Fibroblast of mammary gland (primary cell): ENCODE measurements around the gene RALBP1.
A peak's percentile ranks its signal among the peaks of the same experiment; 100 is the strongest.
"Not testable (repeated sequence)": the region's sequence is repeated elsewhere in the genome, so short reads cannot be mapped to it uniquely, and the experiment has no call there.

Experiments used
- DNase-seq: peaks from one replicate; pipeline ENCODE4 v3.0.0-alpha.2; 2010; ENCODE audit warnings: low read depth
- H3K4me3 ChIP-seq: 2 replicates; pipeline ENCODE4 v1.5.1; 2011; ENCODE audit warnings: low read depth, mild to moderate bottlenecking, low read length, moderate library complexity; ENCODE audit not compliant: control insufficient read depth
- CTCF ChIP-seq: conservative IDR thresholded peaks from 2 replicates; pipeline ENCODE4 v1.5.1; 2011; ENCODE audit warnings: low read depth, low read length, inconsistent platforms; ENCODE audit not compliant: control insufficient read depth, insufficient read depth

RALBP1 gene

GRCh38 chr18:9475643-9476591 lies 604 bp downstream of the RALBP1 start:
- H3K4me3 ChIP-seq = peak overlapping the region; percentile 88
- peak; percentile 36 for DNase-seq
- TF ChIP-seq CTCF = no peak

- not testable (repeated sequence) for DNase-seq, H3K4me3 ChIP-seq
These were observed 1.6 kb downstream of the RALBP1 start for GRCh38 chr18:9476949-9477348.

- no peak overlapping the region for H3K4me3 ChIP-seq
- no peak for DNase-seq
- no peak for TF ChIP-seq CTCF
These were observed 2.2 kb downstream of the RALBP1 start for GRCh38 chr18:9477509-9477908.

- no peak for DNase-seq
- no peak overlapping the region for H3K4me3 ChIP-seq
- no peak for TF ChIP-seq CTCF
These were observed 3.2 kb downstream of the RALBP1 start for GRCh38 chr18:9478545-9478944.

GRCh38 chr18:9482790-9483189 lies 7.5 kb downstream of the RALBP1 start:
- no peak for DNase-seq
- no peak overlapping the region for H3K4me3 ChIP-seq
- no peak for TF ChIP-seq CTCF

- no peak overlapping the region for H3K4me3 ChIP-seq
- TF ChIP-seq CTCF = no peak
These were observed 8.2 kb downstream of the RALBP1 start for GRCh38 chr18:9483526-9483925.

GRCh38 chr18:9484856-9485255 lies 9.5 kb downstream of the RALBP1 start:
- H3K4me3 ChIP-seq, DNase-seq: not testable (repeated sequence)

More at GRCh38 chr18:9483526-9483925, 8.2 kb downstream of the RALBP1 start:
- DNase-seq = no peak
